ENCODE data around the gene RARRES2.

Gene RARRES2

GRCh38 chr7:150343225-150343624 lies 1.8 kb upstream of the RARRES2 start:
- peaks cover 54% of the 10 kb centered on the region for H3K27me3 ChIP-seq (ENCODE audit: control insufficient read depth, insufficient read depth, low read length)
- no peaks in the 10 kb centered on the region for H3K36me3 ChIP-seq (ENCODE audit: insufficient read depth, low read length)
- no peaks in the 10 kb centered on the region for H3K9me3 ChIP-seq (replicated peaks; ENCODE audit: low read length)
- H3K4me3 ChIP-seq (ENCODE audit: low read length) = no peak overlapping the region
- H3K4me1 ChIP-seq (ENCODE audit: control insufficient read depth, insufficient read depth, low read length) = peaks cover 13% of the 10 kb centered on the region
- no peak overlapping the region for H3K9ac ChIP-seq (ENCODE audit: low read depth, low read length)
- no peak overlapping the region for H3K4me2 ChIP-seq (ENCODE audit: low read length)

GRCh38 chr7:150342121-150342408 lies 636 bp upstream of the RARRES2 start:
- Histone ChIP-seq H3K4me2 (ENCODE audit: low read length) (no peak overlapping the region), H3K36me3 (ENCODE audit: insufficient read depth, low read length) (no peaks in the 10 kb centered on the region), H3K4me1 (ENCODE audit: control insufficient read depth, insufficient read depth, low read length) (peaks cover 13% of the 10 kb centered on the region), H3K9me3 (replicated peaks; ENCODE audit: low read length) (no peaks in the 10 kb centered on the region), H3K27me3 (ENCODE audit: control insufficient read depth, insufficient read depth, low read length) (peaks cover 60% of the 10 kb centered on the region), H3K9ac (ENCODE audit: low read depth, low read length) (no peak overlapping the region), H3K4me3 (ENCODE audit: low read length) (no peak overlapping the region)

GRCh38 chr7:150340875-150341262 lies 560 bp downstream of the RARRES2 start:
- Histone ChIP-seq H3K4me1 (ENCODE audit: control insufficient read depth, insufficient read depth, low read length) (peaks cover 13% of the 10 kb centered on the region), H3K27me3 (ENCODE audit: control insufficient read depth, insufficient read depth, low read length) (peaks cover 60% of the 10 kb centered on the region), H3K36me3 (ENCODE audit: insufficient read depth, low read length) (no peaks in the 10 kb centered on the region), H3K9ac (ENCODE audit: low read depth, low read length) (no peak overlapping the region), H3K4me3 (ENCODE audit: low read length) (no peak overlapping the region), H3K9me3 (replicated peaks; ENCODE audit: low read length) (no peaks in the 10 kb centered on the region), H3K4me2 (ENCODE audit: low read length) (no peak overlapping the region)

GRCh38 chr7:150340024-150340749 lies 1.2 kb downstream of the RARRES2 start:
- Histone ChIP-seq H3K9me3 (replicated peaks; ENCODE audit: low read length) (no peaks in the 10 kb centered on the region), H3K36me3 (ENCODE audit: insufficient read depth, low read length) (no peaks in the 10 kb centered on the region), H3K9ac (ENCODE audit: low read depth, low read length) (no peak overlapping the region), H3K4me2 (ENCODE audit: low read length) (peak overlapping the region; percentile 63), H3K27me3 (ENCODE audit: control insufficient read depth, insufficient read depth, low read length) (peaks cover 60% of the 10 kb centered on the region), H3K4me3 (ENCODE audit: low read length) (peak overlapping the region; percentile 49), H3K4me1 (ENCODE audit: control insufficient read depth, insufficient read depth, low read length) (peaks cover 13% of the 10 kb centered on the region)

GRCh38 chr7:150339409-150339809 lies 2.0 kb downstream of the RARRES2 start:
- no peak overlapping the region for H3K4me3 ChIP-seq (ENCODE audit: low read length)
- H3K27me3 ChIP-seq (ENCODE audit: control insufficient read depth, insufficient read depth, low read length) = peaks cover 60% of the 10 kb centered on the region
- no peaks in the 10 kb centered on the region for H3K9me3 ChIP-seq (replicated peaks; ENCODE audit: low read length)
- H3K4me2 ChIP-seq (ENCODE audit: low read length) = peak overlapping the region; percentile 63
- H3K36me3 ChIP-seq (ENCODE audit: insufficient read depth, low read length) = no peaks in the 10 kb centered on the region
- peaks cover 13% of the 10 kb centered on the region for H3K4me1 ChIP-seq (ENCODE audit: control insufficient read depth, insufficient read depth, low read length)
- H3K9ac ChIP-seq (ENCODE audit: low read depth, low read length) = no peak overlapping the region

- H3K4me1 ChIP-seq (ENCODE audit: control insufficient read depth, insufficient read depth, low read length) = peaks cover 13% of the 10 kb centered on the region
- H3K27me3 ChIP-seq (ENCODE audit: control insufficient read depth, insufficient read depth, low read length) = peaks cover 52% of the 10 kb centered on the region
- H3K9ac ChIP-seq (ENCODE audit: low read depth, low read length) = no peak overlapping the region
- no peaks in the 10 kb centered on the region for H3K36me3 ChIP-seq (ENCODE audit: insufficient read depth, low read length)
- no peaks in the 10 kb centered on the region for H3K9me3 ChIP-seq (replicated peaks; ENCODE audit: low read length)
- H3K4me2 ChIP-seq (ENCODE audit: low read length) = no peak overlapping the region
- H3K4me3 ChIP-seq (ENCODE audit: low read length) = no peak overlapping the region
Measured at GRCh38 chr7:150338166-150338829, 3.1 kb downstream of the RARRES2 start.

GRCh38 chr7:150337659-150338081 lies 3.8 kb downstream of the RARRES2 start:
- Histone ChIP-seq H3K4me3 (ENCODE audit: low read length) (no peak overlapping the region), H3K36me3 (ENCODE audit: insufficient read depth, low read length) (no peaks in the 10 kb centered on the region), H3K27me3 (ENCODE audit: control insufficient read depth, insufficient read depth, low read length) (peaks cover 46% of the 10 kb centered on the region), H3K4me1 (ENCODE audit: control insufficient read depth, insufficient read depth, low read length) (peaks cover 13% of the 10 kb centered on the region), H3K9me3 (replicated peaks; ENCODE audit: low read length) (no peaks in the 10 kb centered on the region), H3K4me2 (ENCODE audit: low read length) (no peak overlapping the region), H3K9ac (ENCODE audit: low read depth, low read length) (no peak overlapping the region)

- peaks cover 13% of the 10 kb centered on the region for H3K4me1 ChIP-seq (ENCODE audit: control insufficient read depth, insufficient read depth, low read length)
- no peaks in the 10 kb centered on the region for H3K9me3 ChIP-seq (replicated peaks; ENCODE audit: low read length)
- H3K9ac ChIP-seq (ENCODE audit: low read depth, low read length) = no peak overlapping the region
- no peaks in the 10 kb centered on the region for H3K36me3 ChIP-seq (ENCODE audit: insufficient read depth, low read length)
- H3K27me3 ChIP-seq (ENCODE audit: control insufficient read depth, insufficient read depth, low read length) = peaks cover 41% of the 10 kb centered on the region
- no peak overlapping the region for H3K4me2 ChIP-seq (ENCODE audit: low read length)
- no peak overlapping the region for H3K4me3 ChIP-seq (ENCODE audit: low read length)
Measured at GRCh38 chr7:150337179-150337578, 4.2 kb downstream of the RARRES2 start.

- Histone ChIP-seq H3K9me3 (replicated peaks; ENCODE audit: low read length) (no peaks in the 10 kb centered on the region), H3K4me3 (ENCODE audit: low read length) (no peak overlapping the region), H3K36me3 (ENCODE audit: insufficient read depth, low read length) (no peaks in the 10 kb centered on the region), H3K27me3 (ENCODE audit: control insufficient read depth, insufficient read depth, low read length) (peaks cover 37% of the 10 kb centered on the region), H3K4me2 (ENCODE audit: low read length) (no peak overlapping the region), H3K4me1 (ENCODE audit: control insufficient read depth, insufficient read depth, low read length) (peaks cover 13% of the 10 kb centered on the region), H3K9ac (ENCODE audit: low read depth, low read length) (no peak overlapping the region)
Measured at GRCh38 chr7:150336746-150337145, 4.7 kb downstream of the RARRES2 start.

GRCh38 chr7:150335774-150336112 lies 5.7 kb downstream of the RARRES2 start:
- H3K4me1 ChIP-seq (ENCODE audit: control insufficient read depth, insufficient read depth, low read length) = peaks cover 13% of the 10 kb centered on the region
- no peak overlapping the region for H3K4me2 ChIP-seq (ENCODE audit: low read length)
- H3K9ac ChIP-seq (ENCODE audit: low read depth, low read length) = no peak overlapping the region
- H3K27me3 ChIP-seq (ENCODE audit: control insufficient read depth, insufficient read depth, low read length) = peaks cover 30% of the 10 kb centered on the region
- H3K36me3 ChIP-seq (ENCODE audit: insufficient read depth, low read length) = no peaks in the 10 kb centered on the region
- H3K4me3 ChIP-seq (ENCODE audit: low read length) = no peak overlapping the region
- no peaks in the 10 kb centered on the region for H3K9me3 ChIP-seq (replicated peaks; ENCODE audit: low read length)

GRCh38 chr7:150335108-150335773 lies 6.2 kb downstream of the RARRES2 start:
- no peaks in the 10 kb centered on the region for H3K9me3 ChIP-seq (replicated peaks; ENCODE audit: low read length)
- H3K4me2 ChIP-seq (ENCODE audit: low read length) = no peak overlapping the region
- H3K4me1 ChIP-seq (ENCODE audit: control insufficient read depth, insufficient read depth, low read length) = peaks cover 12% of the 10 kb centered on the region
- H3K9ac ChIP-seq (ENCODE audit: low read depth, low read length) = no peak overlapping the region
- H3K4me3 ChIP-seq (ENCODE audit: low read length) = no peak overlapping the region
- peaks cover 28% of the 10 kb centered on the region for H3K27me3 ChIP-seq (ENCODE audit: control insufficient read depth, insufficient read depth, low read length)
- H3K36me3 ChIP-seq (ENCODE audit: insufficient read depth, low read length) = no peaks in the 10 kb centered on the region
